Measurements from ENCODE around the gene ROBO1.
"Not testable (repeated sequence)": the region's sequence is repeated elsewhere in the genome, so short reads cannot be mapped to it uniquely, and the experiment has no call there.

ROBO1 gene

DNA sequence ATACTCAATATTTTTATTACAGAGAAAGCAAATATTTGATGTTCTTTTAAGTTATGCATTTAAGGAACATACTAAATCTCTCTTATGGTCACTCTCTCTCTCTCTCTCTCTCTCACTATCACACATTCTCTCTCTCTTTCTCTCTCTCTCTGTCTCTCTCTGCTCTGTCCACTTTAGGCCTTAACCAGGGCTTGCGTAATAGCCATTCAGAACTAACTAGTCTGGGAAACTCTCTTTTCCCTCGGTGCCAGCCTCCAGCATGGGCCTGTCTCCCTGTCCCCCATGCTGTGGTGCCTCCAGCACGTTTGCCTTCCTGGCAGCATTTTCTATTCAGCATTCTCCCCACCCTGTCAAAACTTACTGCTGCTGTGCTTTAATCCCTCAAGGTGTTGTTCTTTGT lies 389.7 kb downstream of the ROBO1 start:
- DNase-seq (ENCODE audit: low read depth, low spot score) = no peak

DNA sequence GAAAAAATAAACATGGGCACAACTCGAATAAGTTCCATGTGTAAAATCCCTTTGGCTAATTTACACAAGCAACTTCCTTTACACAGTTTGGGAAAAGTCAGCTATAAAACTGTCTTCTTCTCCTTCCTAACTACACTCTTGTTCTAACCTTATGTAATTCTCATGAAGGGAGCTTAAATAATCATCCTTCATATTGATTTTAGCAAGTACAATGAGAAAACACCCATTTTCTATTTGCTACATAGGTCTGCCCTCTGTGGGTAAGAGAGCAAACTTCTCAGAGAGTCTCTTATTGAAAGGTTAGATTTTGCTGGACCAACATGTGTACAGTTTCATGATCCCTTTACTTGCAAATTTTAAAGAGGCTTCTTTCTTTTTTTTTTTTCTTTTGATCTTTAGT lies 398.5 kb downstream of the ROBO1 start:
- DNase-seq (ENCODE audit: low read depth, low spot score) = no peak

- DNase-seq (ENCODE audit: low read depth, low spot score) = peak; percentile 39
These were observed 399.4 kb downstream of the ROBO1 start for GRCh38 chr3:79368403-79368802.

- no peak for DNase-seq (ENCODE audit: low read depth, low spot score)
These were observed 400.0 kb downstream of the ROBO1 start for GRCh38 chr3:79367803-79368202.

- DNase-seq (ENCODE audit: low read depth, low spot score) = peak; percentile 63
These were observed 400.7 kb downstream of the ROBO1 start for GRCh38 chr3:79367066-79367465.

GRCh38 chr3:79366414-79366813 lies 401.4 kb downstream of the ROBO1 start:
- no peak for DNase-seq (ENCODE audit: low read depth, low spot score)

GRCh38 chr3:79364784-79365183 lies 403.0 kb downstream of the ROBO1 start:
- DNase-seq (ENCODE audit: low read depth, low spot score) = no peak

- DNase-seq (ENCODE audit: low read depth, low spot score) = no peak
These were observed 405.1 kb downstream of the ROBO1 start for GRCh38 chr3:79362571-79363270.

DNA sequence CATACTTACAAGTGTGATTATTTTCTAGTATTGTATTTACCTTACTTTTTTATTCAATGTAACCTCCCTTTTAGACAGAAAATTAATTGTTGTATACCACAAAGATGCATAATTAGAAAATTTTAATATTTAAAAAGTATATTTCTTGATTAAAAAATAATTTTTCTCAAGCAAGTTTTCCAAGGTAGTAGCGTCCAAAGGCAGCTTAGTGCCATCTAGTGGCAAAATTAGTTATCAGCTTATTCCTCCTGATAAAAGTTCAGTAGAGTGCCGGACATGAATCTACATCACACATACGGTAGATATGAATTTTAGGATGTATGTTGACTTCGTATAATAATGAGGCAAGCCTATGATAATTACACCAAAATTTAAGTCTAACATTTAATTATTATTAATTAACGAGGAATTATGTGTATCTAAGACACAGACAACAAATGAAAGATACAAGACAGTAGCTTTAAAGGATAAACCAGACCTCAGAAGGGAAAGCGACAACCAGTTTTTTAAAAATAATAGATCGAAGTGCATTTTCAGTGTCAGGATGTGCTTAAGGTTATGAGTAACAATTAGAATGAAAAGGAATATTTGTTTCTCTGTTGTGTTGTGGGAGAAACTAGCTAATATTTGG lies 405.9 kb downstream of the ROBO1 start:
- DNase-seq (ENCODE audit: low read depth, low spot score) = peak; percentile 67

DNA sequence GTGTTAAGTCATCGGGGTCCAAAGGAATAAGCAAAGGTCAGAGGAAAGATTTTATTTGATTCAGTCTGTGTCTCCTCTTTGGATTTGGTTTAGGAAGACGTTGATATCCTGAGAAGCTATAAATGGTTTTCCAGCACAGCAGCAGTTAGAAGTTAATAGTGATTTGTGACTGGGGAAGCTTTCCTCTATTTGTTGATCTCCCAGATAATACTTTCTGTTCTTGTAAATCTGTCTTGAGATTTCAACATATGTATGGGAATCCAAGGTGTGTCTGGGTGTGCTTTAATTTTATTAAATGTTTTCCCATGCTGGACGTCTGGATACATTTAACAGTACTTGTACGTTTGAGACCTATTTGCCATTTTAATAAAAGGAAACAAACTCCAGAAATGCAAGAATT lies 409.5 kb downstream of the ROBO1 start:
- DNase-seq (ENCODE audit: low read depth, low spot score) = no peak

- DNase-seq (ENCODE audit: low read depth, low spot score) = peak; percentile 17
These were observed 413.6 kb downstream of the ROBO1 start for GRCh38 chr3:79354179-79354688.

- no peak for DNase-seq (ENCODE audit: low read depth, low spot score)
These were observed 416.1 kb downstream of the ROBO1 start for GRCh38 chr3:79351699-79352098.

GRCh38 chr3:79344876-79345871 lies 422.6 kb downstream of the ROBO1 start:
- DNase-seq (ENCODE audit: low read depth, low spot score) = no peak

DNA sequence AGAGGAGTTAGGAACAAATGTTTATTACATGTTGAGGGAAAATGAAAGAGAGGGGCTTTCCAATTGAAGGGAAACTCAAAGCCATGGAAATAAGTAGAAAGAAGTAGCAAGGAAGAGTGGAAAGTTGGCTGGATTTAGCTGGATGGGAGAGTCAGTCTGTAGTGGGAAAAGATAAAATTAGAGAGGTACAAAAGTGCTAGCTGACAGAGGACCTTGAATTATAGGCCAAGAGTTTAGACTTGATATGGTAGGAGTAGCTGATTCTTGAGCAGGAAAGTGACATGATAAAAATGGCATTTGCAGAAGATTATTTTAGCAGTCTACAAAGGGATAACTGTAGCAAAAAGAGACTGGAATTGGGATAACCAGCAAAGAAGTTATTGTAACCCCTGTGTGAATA lies 425.8 kb downstream of the ROBO1 start:
- DNase-seq (ENCODE audit: low read depth, low spot score) = no peak

DNA sequence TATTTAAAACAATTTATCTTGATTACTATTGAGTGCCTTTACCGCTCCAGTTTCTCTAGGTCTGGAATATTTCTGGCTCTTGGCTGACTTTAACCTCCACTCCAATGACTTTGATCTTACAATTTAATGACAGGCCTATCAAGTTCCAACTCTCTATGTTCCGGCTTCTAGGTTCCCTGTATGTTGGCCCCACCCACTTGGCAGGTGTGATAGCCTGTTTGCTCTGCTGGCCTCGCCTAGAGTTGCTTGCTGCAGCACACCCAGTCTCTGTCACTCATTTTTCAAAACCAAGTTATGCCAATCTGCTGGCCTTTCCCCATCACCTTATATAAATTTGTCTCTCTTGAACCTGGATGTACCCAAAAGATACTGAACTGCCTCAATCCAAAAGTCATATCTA lies 428.0 kb downstream of the ROBO1 start:
- DNase-seq (ENCODE audit: low read depth, low spot score) = no peak

DNA sequence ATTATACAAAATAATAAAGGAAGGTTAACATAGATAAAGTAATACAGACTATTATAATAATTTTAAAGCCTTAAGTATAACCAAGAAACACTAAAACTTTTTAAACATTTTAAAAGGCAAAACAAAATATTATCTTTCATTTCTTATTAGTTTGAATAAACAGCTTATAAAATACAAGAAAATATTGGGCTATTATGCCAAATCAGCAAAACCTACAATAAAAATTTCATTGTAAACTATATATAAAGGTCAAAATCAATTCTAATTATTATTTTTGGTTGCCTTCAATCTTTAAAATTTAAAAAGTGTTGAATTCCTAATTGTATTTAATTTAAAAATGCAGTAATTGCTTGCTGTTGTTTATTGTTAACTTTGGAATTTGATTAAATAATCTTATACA lies 430.0 kb downstream of the ROBO1 start:
- no peak for DNase-seq (ENCODE audit: low read depth, low spot score)

DNA sequence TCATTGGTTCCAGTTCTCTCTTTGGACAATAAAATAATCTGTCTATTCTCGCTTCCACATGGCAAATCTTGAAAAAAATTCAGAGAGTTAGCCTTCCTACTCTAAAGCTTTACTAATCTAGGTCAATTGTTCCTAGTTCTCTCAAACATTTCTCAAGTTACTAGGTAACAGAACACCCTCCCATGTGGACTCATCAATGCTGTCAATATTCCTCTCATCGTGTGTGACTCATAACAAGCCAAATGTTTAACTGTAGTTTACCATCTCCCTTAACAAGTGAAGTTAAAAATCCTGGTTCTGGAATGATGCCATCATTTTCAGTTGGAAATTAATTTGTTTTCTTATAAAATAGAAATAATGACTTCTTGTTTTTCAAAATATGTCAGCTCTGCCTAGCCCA lies 438.6 kb downstream of the ROBO1 start:
- peak; percentile 21 for DNase-seq (ENCODE audit: low read depth, low spot score)

DNA sequence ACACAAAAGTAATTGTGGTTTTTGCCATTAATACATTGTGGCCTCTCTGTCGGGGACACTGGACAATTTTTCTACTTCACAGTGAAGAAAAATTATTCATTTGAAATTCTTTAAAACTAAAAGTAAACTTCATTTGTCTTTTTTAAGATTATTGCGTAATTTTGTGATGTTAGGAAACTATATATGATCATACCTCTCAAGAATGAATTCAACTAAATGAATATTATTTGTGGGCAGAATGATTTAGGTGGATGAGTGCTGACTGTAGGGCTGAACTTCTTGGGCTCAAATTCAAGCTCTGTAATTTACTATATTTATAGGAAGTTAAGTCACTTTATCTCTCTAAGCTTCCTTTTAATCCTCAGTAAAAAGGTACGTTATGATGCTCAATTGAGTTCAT lies 441.2 kb downstream of the ROBO1 start:
- no peak for DNase-seq (ENCODE audit: low read depth, low spot score)

GRCh38 chr3:79325833-79326383 lies 441.9 kb downstream of the ROBO1 start:
- DNase-seq (ENCODE audit: low read depth, low spot score) = not testable (repeated sequence)

DNA sequence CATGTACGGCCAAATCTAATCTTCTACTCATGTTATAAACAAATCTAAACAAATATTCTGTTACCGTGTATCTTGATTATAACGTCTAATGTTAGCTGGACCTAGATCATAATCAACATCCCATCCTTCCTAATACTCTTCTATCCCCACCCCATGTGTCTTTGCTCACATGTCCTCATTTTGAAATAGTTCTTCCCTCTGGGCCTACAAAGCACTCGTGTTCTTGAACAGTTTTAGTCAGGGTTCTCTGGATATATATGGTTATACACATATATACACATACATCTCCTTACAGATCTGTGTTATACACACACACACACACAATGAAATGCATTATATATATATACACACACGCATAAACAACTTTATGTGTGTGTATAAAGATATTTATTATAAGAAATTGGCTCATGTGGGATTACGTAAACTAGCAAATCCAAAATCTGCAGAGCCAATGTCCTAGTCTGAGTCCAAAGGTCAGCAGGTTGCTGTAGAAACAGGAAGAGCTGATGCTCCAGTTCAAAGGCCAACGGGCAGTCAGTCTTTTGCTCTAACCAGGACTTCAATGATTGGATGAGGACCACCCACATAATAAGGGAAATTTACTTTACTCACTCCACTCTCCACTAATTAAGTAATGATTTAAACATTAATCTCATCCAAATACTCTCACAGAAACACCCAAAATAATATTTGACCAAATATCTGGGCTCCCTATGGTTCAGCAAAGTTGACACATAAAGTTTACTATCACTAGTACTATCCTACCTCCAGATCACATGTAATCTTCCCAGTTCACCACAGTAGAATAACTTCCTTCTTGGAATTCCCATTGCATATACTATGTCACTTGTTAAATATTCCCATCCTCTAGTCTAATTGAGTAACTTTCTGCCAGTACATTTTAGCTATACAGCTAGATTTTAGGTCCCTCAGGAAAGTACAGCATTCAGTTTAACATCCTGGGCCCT lies 450.0 kb downstream of the ROBO1 start:
- no peak for DNase-seq (ENCODE audit: low read depth, low spot score)

- DNase-seq (ENCODE audit: low read depth, low spot score) = no peak
These were observed 452.8 kb downstream of the ROBO1 start for GRCh38 chr3:79314962-79315361.
